ENCODE data around the gene NOD2. TPM values are rescaled to one million over a fixed set of nuclear protein-coding genes. Genes with fewer than 3 reads are reported as not detected.

The NOD2 gene
- total RNA-seq, 1 donor from 2014 or later = 4.5 TPM

- DNase-seq (ENCODE audit: low spot score) = no peak
Observed at GRCh38 chr16:50741225-50741780, 47.9 kb downstream of the NOD2 start.

- DNase-seq (ENCODE audit: low spot score) = peak; percentile 100
Observed at GRCh38 chr16:50741781-50742575, 48.6 kb downstream of the NOD2 start, which contains the start of gene CYLD. CYLD (plus strand) TSS chr16:50742086; CDS start chr16:50749699, 7,613 bp downstream.

GRCh38 chr16:50742576-50743200 lies 49.3 kb downstream of the NOD2 start:
- no peak for DNase-seq (ENCODE audit: low spot score)

GRCh38 chr16:50743581-50744225 lies 50.3 kb downstream of the NOD2 start:
- DNase-seq (ENCODE audit: low spot score) = no peak

- no peak for DNase-seq (ENCODE audit: low spot score)
Observed at GRCh38 chr16:50744881-50745280, 51.5 kb downstream of the NOD2 start.

- DNase-seq (ENCODE audit: low spot score) = no peak
Observed at GRCh38 chr16:50745940-50746339, 52.5 kb downstream of the NOD2 start.

GRCh38 chr16:50747207-50747956 lies 54.0 kb downstream of the NOD2 start:
- no peak for DNase-seq (ENCODE audit: low spot score)

- DNase-seq (ENCODE audit: low spot score) = no peak
Observed at GRCh38 chr16:50751528-50751927, 58.1 kb downstream of the NOD2 start.

GRCh38 chr16:50752471-50753235 lies 59.2 kb downstream of the NOD2 start:
- no peak for DNase-seq (ENCODE audit: low spot score)

- DNase-seq (ENCODE audit: low spot score) = no peak
Observed at GRCh38 chr16:50756473-50756872, 63.1 kb downstream of the NOD2 start.

- no peak for DNase-seq (ENCODE audit: low spot score)
Observed at GRCh38 chr16:50761267-50761666, 67.9 kb downstream of the NOD2 start.

- no peak for DNase-seq (ENCODE audit: low spot score)
Observed at GRCh38 chr16:50762241-50762640, 68.8 kb downstream of the NOD2 start.

GRCh38 chr16:50763211-50763610 lies 69.8 kb downstream of the NOD2 start:
- DNase-seq (ENCODE audit: low spot score) = no peak

GRCh38 chr16:50765260-50765659 lies 71.9 kb downstream of the NOD2 start:
- no peak for DNase-seq (ENCODE audit: low spot score)

GRCh38 chr16:50765861-50766260 lies 72.5 kb downstream of the NOD2 start:
- no peak for DNase-seq (ENCODE audit: low spot score)

- DNase-seq (ENCODE audit: low spot score) = no peak
Observed at GRCh38 chr16:50767197-50767596, 73.8 kb downstream of the NOD2 start.

- DNase-seq (ENCODE audit: low spot score) = no peak
Observed at GRCh38 chr16:50771366-50771765, 78.0 kb downstream of the NOD2 start.

GRCh38 chr16:50774405-50774804 lies 81.0 kb downstream of the NOD2 start:
- no peak for DNase-seq (ENCODE audit: low spot score)

GRCh38 chr16:50774960-50775359 lies 81.6 kb downstream of the NOD2 start:
- no peak for DNase-seq (ENCODE audit: low spot score)

- no peak for DNase-seq (ENCODE audit: low spot score)
Observed at GRCh38 chr16:50776037-50776436, 82.6 kb downstream of the NOD2 start.
